Endodermal cell (in vitro differentiated cells): ENCODE measurements around the gene SYNGR1. TPM values are rescaled to one million over a fixed set of nuclear protein-coding genes. Genes with fewer than 3 reads are reported as not detected.

ENCODE experiments used
- DNase-seq: peaks from one replicate; pipeline ENCODE4 v3.0.0-alpha.2; 2017
- H3K27ac ChIP-seq: 2 replicates; pipeline ENCODE4 v1.5.1; 2013; ENCODE audit warnings: mild to moderate bottlenecking, low read depth, low read length, moderate library complexity
- H3K27me3 ChIP-seq: 2 replicates; pipeline ENCODE4 v1.6.1; 2013; ENCODE audit warnings: mild to moderate bottlenecking, low read length, moderate library complexity; ENCODE audit not compliant: insufficient read depth, control insufficient read depth, poor library complexity, severe bottlenecking
- H3K36me3 ChIP-seq: 2 replicates; pipeline ENCODE4 v1.7.0; 2013; ENCODE audit warnings: mild to moderate bottlenecking, low read length, moderate library complexity; ENCODE audit not compliant: control insufficient read depth, insufficient read depth
- H3K4me1 ChIP-seq: one replicate; pipeline ENCODE4 v1.7.0; 2013; ENCODE audit warnings: low read length; ENCODE audit not compliant: control insufficient read depth, insufficient read depth
- H3K4me3 ChIP-seq: 2 replicates; pipeline ENCODE4 v1.5.1; 2013; ENCODE audit warnings: mild to moderate bottlenecking, low read length, moderate library complexity
- H3K9ac ChIP-seq: 2 replicates; pipeline ENCODE4 v1.6.1; 2013; ENCODE audit warnings: mild to moderate bottlenecking, low read length, moderate library complexity; ENCODE audit not compliant: poor library complexity, severe bottlenecking; ENCODE audit errors: extremely low read depth
- H3K9me3 ChIP-seq: 2 replicates; pipeline ENCODE4 v1.6.1; 2013; ENCODE audit warnings: mild to moderate bottlenecking, low read length, moderate library complexity; ENCODE audit not compliant: control insufficient read depth
- H3K27ac Mint-ChIP-seq: 2 replicates; pipeline ENCODE4 v1.8.0; 2020; ENCODE audit warnings: mixed read lengths
- H3K27me3 Mint-ChIP-seq: 2 replicates; pipeline ENCODE4 v1.8.0; 2021; ENCODE audit warnings: mild to moderate bottlenecking, mixed read lengths; ENCODE audit not compliant: insufficient read depth
- H3K36me3 Mint-ChIP-seq: 2 replicates; pipeline ENCODE4 v1.8.0; 2020; ENCODE audit warnings: low read depth, mixed read lengths
- H3K4me1 Mint-ChIP-seq: 2 replicates; pipeline ENCODE4 v1.8.0; 2020; ENCODE audit warnings: mixed read lengths
- H3K4me3 Mint-ChIP-seq: 2 replicates; pipeline ENCODE4 v1.8.0; 2020; ENCODE audit warnings: mild to moderate bottlenecking, moderate library complexity, mixed read lengths
- H3K9me3 Mint-ChIP-seq: 2 replicates; pipeline ENCODE4 v1.8.0; 2020; ENCODE audit warnings: mild to moderate bottlenecking, mixed read lengths
- WGBS, 2 experiments: methylation state at CpG; one replicate each; pipeline versions ENCODE4 v1.1.5 to v1.1.7; 2013; ENCODE audit warnings: missing lambda C conversion rate in 2 of 2, mixed read lengths in 1 of 2; ENCODE audit not compliant: insufficient coverage in 1 of 2, insufficient read length in 1 of 2; 5-methylcytosine and 5-hydroxymethylcytosine counted together
- total RNA-seq, 2 donors: library from RNA; stranded (reverse); fragmentation: NEBNext Ultra II Directional in 1 of 2; extraction: Animal tissue kit (Norgen Biotek cat#: 25700) in 1 of 2; gene quantifications; 2 replicates in 1 of 2; 3 replicates in 1 of 2; pipeline ENCODE4 v1.2.1, GENCODE V29; 2021
- TF ChIP-seq, protein P1 (sequence below): fragments of 200-600 bp; sonication (generic); conservative IDR thresholded peaks from 2 replicates; pipeline ENCODE4 v1.5.0; 2021; ENCODE audit warnings: antibody characterized with exemption, mild to moderate bottlenecking

SYNGR1 gene
- total RNA-seq, 2 donors from 2014 or later: 19.0 to 36.3 TPM

DNA sequence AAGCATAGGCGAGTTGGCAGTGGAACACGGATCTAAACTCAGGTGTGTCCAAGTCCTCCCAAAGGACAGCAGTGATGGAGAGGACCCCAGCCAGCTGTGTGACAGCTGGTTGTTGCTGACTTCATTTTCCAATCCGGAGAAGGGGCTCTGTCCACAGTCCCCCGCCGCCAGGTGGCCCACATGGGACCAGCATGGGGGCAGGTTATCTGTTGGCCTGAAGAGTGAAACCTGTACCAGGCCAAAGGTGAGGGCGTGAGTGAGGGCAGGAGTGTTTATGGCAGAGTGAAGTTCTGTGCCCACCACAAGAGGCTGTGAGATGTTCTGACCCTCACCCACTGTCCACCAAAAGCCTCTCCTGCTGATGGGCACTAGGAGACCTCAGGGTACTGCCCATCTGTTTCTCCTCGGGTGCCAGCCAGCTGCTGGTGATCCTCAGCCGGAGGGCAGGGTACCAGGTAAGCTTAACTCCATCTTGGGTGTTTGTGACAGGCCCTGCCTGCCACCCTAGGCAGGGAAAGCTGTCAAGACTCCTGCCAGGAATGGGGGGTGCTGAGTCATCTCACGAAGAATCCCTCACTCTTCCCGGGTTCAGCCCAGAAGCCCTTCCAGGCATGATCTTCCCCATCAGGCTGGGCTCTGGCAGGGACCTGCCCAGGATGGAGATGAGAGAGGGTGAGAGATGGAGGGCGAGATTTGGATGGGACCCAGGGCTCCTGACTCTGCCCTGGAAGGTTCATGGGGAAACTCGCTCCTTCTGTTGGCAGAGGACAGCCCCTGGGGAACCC, 34.2 kb downstream of the SYNGR1 start:
- H3K27ac ChIP-seq: no peak overlapping the region
- no peaks in the 10 kb centered on the region for H3K9me3 ChIP-seq
- Mint-ChIP-seq H3K27me3 (peaks cover 5% of the 10 kb centered on the region), H3K9me3 (no peaks in the 10 kb centered on the region), H3K36me3 (no peaks in the 10 kb centered on the region), H3K4me1 (peaks cover 5% of the 10 kb centered on the region), H3K4me3 (no peak overlapping the region), H3K27ac (no peak overlapping the region)
- 85 to 88% methylated on average over 12 of the region's 12 CpGs for WGBS, 2 experiments
- TF ChIP-seq, protein P1, sequence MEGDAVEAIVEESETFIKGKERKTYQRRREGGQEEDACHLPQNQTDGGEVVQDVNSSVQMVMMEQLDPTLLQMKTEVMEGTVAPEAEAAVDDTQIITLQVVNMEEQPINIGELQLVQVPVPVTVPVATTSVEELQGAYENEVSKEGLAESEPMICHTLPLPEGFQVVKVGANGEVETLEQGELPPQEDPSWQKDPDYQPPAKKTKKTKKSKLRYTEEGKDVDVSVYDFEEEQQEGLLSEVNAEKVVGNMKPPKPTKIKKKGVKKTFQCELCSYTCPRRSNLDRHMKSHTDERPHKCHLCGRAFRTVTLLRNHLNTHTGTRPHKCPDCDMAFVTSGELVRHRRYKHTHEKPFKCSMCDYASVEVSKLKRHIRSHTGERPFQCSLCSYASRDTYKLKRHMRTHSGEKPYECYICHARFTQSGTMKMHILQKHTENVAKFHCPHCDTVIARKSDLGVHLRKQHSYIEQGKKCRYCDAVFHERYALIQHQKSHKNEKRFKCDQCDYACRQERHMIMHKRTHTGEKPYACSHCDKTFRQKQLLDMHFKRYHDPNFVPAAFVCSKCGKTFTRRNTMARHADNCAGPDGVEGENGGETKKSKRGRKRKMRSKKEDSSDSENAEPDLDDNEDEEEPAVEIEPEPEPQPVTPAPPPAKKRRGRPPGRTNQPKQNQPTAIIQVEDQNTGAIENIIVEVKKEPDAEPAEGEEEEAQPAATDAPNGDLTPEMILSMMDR: no peak
- H3K9ac ChIP-seq: no peak overlapping the region
- no peak for DNase-seq
- no peaks in the 10 kb centered on the region for H3K36me3 ChIP-seq
- H3K4me1 ChIP-seq: no peaks in the 10 kb centered on the region
- H3K4me3 ChIP-seq: no peak overlapping the region
- peaks cover 7% of the 10 kb centered on the region for H3K27me3 ChIP-seq

DNA sequence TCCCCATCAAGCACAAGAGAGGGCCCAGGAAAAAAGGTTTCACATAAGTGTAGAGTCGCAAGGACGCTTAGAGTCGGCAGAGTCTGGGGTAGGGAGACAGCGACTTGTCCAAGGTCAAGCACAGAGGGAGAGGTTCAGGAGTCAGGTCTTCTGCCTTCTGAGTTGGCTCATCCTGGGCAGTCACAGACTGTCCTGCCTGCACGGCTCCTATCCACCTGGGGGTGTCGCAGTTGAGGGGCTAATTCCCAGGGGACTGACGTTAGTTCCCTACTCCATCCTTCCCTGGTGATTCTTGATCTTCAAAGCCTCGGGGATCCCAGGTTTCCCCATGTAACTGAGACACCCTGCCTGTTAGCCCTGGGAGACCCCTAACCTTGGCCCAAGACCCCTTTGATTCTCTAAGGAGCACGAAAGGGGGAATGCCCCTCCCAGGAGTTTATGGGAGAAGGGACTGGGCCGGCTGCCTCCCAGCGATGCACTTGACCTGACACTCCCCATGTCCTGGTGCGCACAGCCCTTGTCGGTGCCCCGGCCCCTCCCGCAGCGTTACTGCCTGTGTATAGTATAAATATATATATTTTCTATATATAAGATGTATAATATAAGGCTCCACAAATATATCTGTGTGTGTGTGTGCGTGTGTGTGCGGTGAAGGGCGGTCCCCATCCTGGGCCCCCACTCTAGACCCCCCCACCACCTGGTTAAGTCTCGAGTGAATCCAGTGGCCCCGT, 35.1 kb downstream of the SYNGR1 start:
- H3K4me3 ChIP-seq: no peak overlapping the region
- H3K36me3 ChIP-seq: no peaks in the 10 kb centered on the region
- no peaks in the 10 kb centered on the region for H3K9me3 ChIP-seq
- no peaks in the 10 kb centered on the region for H3K36me3 Mint-ChIP-seq
- no peaks in the 10 kb centered on the region for H3K4me1 ChIP-seq
- TF ChIP-seq, protein P1: peak; percentile 75
- H3K9ac ChIP-seq: no peak overlapping the region
- peaks cover 14% of the 10 kb centered on the region for H3K27me3 Mint-ChIP-seq
- WGBS, 2 experiments: 45 to 51% methylated on average over 8 to 13 of the region's 21 CpGs
- peaks cover 2% of the 10 kb centered on the region for H3K4me1 Mint-ChIP-seq
- H3K27ac ChIP-seq: no peak overlapping the region
- H3K27me3 ChIP-seq: peaks cover 16% of the 10 kb centered on the region
- H3K27ac Mint-ChIP-seq: peak overlapping the region; percentile 70
- H3K9me3 Mint-ChIP-seq: no peaks in the 10 kb centered on the region
- DNase-seq: peak; percentile 91
- H3K4me3 Mint-ChIP-seq: no peak overlapping the region

DNA sequence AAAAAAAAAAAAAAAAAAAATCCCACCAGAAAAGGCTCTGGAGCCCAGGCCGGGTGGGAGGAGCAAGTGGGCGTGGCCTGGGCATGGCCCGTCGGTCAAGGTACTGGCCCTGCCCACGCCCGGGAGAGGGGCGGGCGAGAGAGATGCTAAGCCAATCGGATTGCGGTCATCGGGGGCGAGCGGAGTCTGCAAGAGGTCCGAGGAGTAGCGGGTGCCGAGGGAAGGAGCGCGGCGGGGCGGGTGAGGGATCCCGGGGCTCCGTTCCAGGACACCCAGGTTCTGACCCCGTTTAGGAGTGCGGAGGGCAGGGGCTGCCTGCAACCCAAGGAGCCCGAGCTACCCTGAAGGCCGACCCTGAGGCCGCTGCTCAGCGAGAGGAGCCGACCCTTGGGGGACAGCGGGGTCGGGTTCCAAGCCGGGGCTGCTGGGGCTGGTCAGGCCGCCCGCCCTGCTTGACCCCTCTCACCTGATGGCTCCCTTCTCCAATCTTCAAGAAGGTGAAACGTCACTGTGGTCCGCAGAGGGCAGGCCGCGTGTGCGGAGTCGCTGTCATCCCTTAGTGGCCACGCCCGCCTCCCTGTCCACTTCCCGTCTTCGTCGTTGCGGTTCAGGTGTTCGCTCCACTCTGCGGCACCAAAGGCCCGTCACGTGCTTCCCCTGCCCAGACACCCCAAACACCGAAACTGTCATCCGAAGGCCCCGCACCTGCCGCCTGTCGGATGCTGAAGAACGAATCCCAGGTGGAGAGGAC, 38.6 kb downstream of the SYNGR1 start:
- no peaks in the 10 kb centered on the region for H3K4me1 Mint-ChIP-seq
- H3K4me3 ChIP-seq: peak overlapping the region; percentile 80
- peak overlapping the region; percentile 57 for H3K4me3 Mint-ChIP-seq
- peak overlapping the region; percentile 35 for H3K27ac Mint-ChIP-seq
- H3K36me3 ChIP-seq: no peaks in the 10 kb centered on the region
- H3K9ac ChIP-seq: no peak overlapping the region
- H3K27me3 Mint-ChIP-seq: peaks cover 21% of the 10 kb centered on the region
- H3K27ac ChIP-seq: no peak overlapping the region
- 3 to 5% methylated on average over 22 to 56 of the region's 56 CpGs for WGBS, 2 experiments
- H3K9me3 ChIP-seq: no peaks in the 10 kb centered on the region
- peaks cover 19% of the 10 kb centered on the region for H3K27me3 ChIP-seq
- TF ChIP-seq, protein P1: no peak
- peak; percentile 98 for DNase-seq
- no peaks in the 10 kb centered on the region for H3K36me3 Mint-ChIP-seq
- H3K9me3 Mint-ChIP-seq: no peaks in the 10 kb centered on the region
- H3K4me1 ChIP-seq: no peaks in the 10 kb centered on the region
